CD4-positive, alpha-beta T cell treated with Interleukin-17A for 1 hour (primary cell): ENCODE data around the gene OLFM1.

Experiments
- DNase-seq: peaks from one replicate; pipeline ENCODE4 v3.0.0-alpha.2; 2020

Gene OLFM1

GRCh38 chr9:135090547-135090946 lies 3.1 kb downstream of the OLFM1 start:
- no peak for DNase-seq

GRCh38 chr9:135091545-135091944 lies 4.1 kb downstream of the OLFM1 start:
- DNase-seq, result no peak

- no peak for DNase-seq
These were observed 5.6 kb downstream of the OLFM1 start for GRCh38 chr9:135093111-135093510.

- DNase-seq, result no peak
These were observed 6.6 kb downstream of the OLFM1 start for GRCh38 chr9:135093911-135094584.

- DNase-seq, result no peak
These were observed 8.3 kb downstream of the OLFM1 start for GRCh38 chr9:135095470-135096407.

GRCh38 chr9:135096408-135096895 lies 9.0 kb downstream of the OLFM1 start:
- no peak for DNase-seq

GRCh38 chr9:135098400-135099105 lies 11.1 kb downstream of the OLFM1 start:
- no peak for DNase-seq

GRCh38 chr9:135099574-135099973 lies 12.1 kb downstream of the OLFM1 start:
- no peak for DNase-seq

GRCh38 chr9:135100241-135100681 lies 12.8 kb downstream of the OLFM1 start:
- DNase-seq, result no peak

GRCh38 chr9:135100725-135101410 lies 13.4 kb downstream of the OLFM1 start:
- DNase-seq, result no peak

GRCh38 chr9:135101486-135101885 lies 14.0 kb downstream of the OLFM1 start:
- no peak for DNase-seq

GRCh38 chr9:135101926-135102325 lies 14.5 kb downstream of the OLFM1 start:
- no peak for DNase-seq

GRCh38 chr9:135102331-135102730 lies 14.9 kb downstream of the OLFM1 start:
- DNase-seq, result no peak

GRCh38 chr9:135103001-135103446 lies 15.6 kb downstream of the OLFM1 start:
- no peak for DNase-seq

- DNase-seq, result no peak
These were observed 16.6 kb downstream of the OLFM1 start for GRCh38 chr9:135103931-135104639.

- DNase-seq, result no peak
These were observed 17.3 kb downstream of the OLFM1 start for GRCh38 chr9:135104761-135105160.

GRCh38 chr9:135105211-135105745 lies 17.8 kb downstream of the OLFM1 start:
- no peak for DNase-seq

GRCh38 chr9:135105938-135106491 lies 18.5 kb downstream of the OLFM1 start:
- DNase-seq, result no peak

- no peak for DNase-seq
These were observed 19.2 kb downstream of the OLFM1 start for GRCh38 chr9:135106551-135107270.

GRCh38 chr9:135107581-135108235 lies 20.2 kb downstream of the OLFM1 start:
- no peak for DNase-seq
